ENCODE data around the gene RTL10.

The RTL10 gene

GRCh38 chr22:19806213-19807160 is 48.2 kb downstream of the RTL10 start (continued):
- peak; percentile 10; the same call in 1 of the 2 replicates for TF ChIP-seq PRDM10 (tag by site-specific recombination; IDR thresholded peaks at IDR 0.05)
- no peak for TF ChIP-seq ZNF266 (tag by site-specific recombination; IDR thresholded peaks at IDR 0.05; ENCODE audit: low read depth)

GRCh38 chr22:19805821-19806212 is 48.9 kb downstream of the RTL10 start:
- ChIA-PET CTCF (interaction anchor here (1.1 to 1.5 kb wide), 3 partner anchors 11 to 76 kb away, joined by 4 to 8 read pairs (median 5); no protein-coding TSS in a partner anchor), POLR2A (interaction anchor here (3.0 kb wide), 1 partner anchor 49 kb away, joined by 12 read pairs; the partner anchor contains the start of genes GNB1L and RTL10)
- Histone ChIP-seq H3K4me3 (ENCODE audit: low read depth, low read length) (no peak overlapping the region), H3K27ac (ENCODE audit: extremely low read depth, low read depth, low read length) (no peak overlapping the region), H3K4me1 (ENCODE audit: control insufficient read depth, insufficient read depth, low read length) (peaks cover 3% of the 10 kb centered on the region), H3K36me3 (ENCODE audit: control insufficient read depth in 2 of 2, insufficient read depth in 1 of 2, low read length in 2 of 2) (peaks cover 0 to 17% of the 10 kb centered on the region in 2 experiments; a peak in 1 of 3 replicates), H3K9me3 (ENCODE audit: control insufficient read depth, insufficient read depth, low read depth, low read length) (no peaks in the 10 kb centered on the region)
- TF ChIP-seq ZNF626 (tag by site-specific recombination; IDR thresholded peaks at IDR 0.05) (no peak), GLIS1 (tag by site-specific recombination; IDR thresholded peaks at IDR 0.05) (no peak)
